OCI-LY1 (cell line): ENCODE measurements around the gene GFI1.

Experiments used
- CTCF ChIP-seq: fragments of 200-600 bp; sonication (generic), shearing (Covaris generic); IDR thresholded peaks from 2 replicates; pipeline ENCODE4 v1.5.1; 2017; ENCODE audit warnings: mild to moderate bottlenecking, antibody characterized with exemption, low read length, moderate library complexity, mixed read lengths
- EZH2 ChIP-seq: fragments of 200-600 bp; sonication (generic), shearing (Covaris generic); IDR thresholded peaks from 2 replicates; pipeline ENCODE4 v1.8.0; 2017; ENCODE audit warnings: borderline replicate concordance, mixed run types, mild to moderate bottlenecking, antibody characterized with exemption, low read length, moderate library complexity, mixed read lengths

GRCh38 chr1:92519043-92519442 is 32.3 kb upstream of the GFI1 start:
- TF ChIP-seq CTCF (no peak), EZH2 (no peak)
